IMR-90 (cell line): ENCODE data around the gene TALDO1.

Source experiments
- BHLHE40 ChIP-seq: fragments of 150-350 bp; IDR thresholded peaks from 2 replicates; pipeline ENCODE4 v1.6.1; 2016; ENCODE audit warnings: mild to moderate bottlenecking, low read depth, low read length
- CHD1 ChIP-seq: IDR thresholded peaks from 2 replicates; pipeline ENCODE4 v1.6.1; 2012; ENCODE audit warnings: low read depth, low read length, improper control_type of control experiment
- CTCF ChIP-seq: conservative IDR thresholded peaks from 2 replicates; pipeline ENCODE4 v1.5.1; 2012; ENCODE audit warnings: mild to moderate bottlenecking, low read depth, low read length, improper control_type of control experiment
- ELK1 ChIP-seq: fragments of 150-350 bp; IDR thresholded peaks from 2 replicates; pipeline ENCODE4 v1.6.1; 2016; ENCODE audit warnings: low read depth, mild to moderate bottlenecking, low read length, moderate library complexity, borderline replicate concordance
- FOS ChIP-seq: fragments of 150-350 bp; IDR thresholded peaks from 2 replicates; pipeline ENCODE4 v1.6.1; 2016; ENCODE audit warnings: low read depth, low read length
- NFE2L2 ChIP-seq: fragments of 150-350 bp; IDR thresholded peaks from 2 replicates; pipeline ENCODE4 v1.6.1; 2016; ENCODE audit warnings: low read depth, mild to moderate bottlenecking, low read length
- POLR2A ChIP-seq: IDR thresholded peaks from 2 replicates; pipeline ENCODE4 v1.6.1; 2012; ENCODE audit warnings: mild to moderate bottlenecking, low read depth, low read length
- RAD21 ChIP-seq: IDR thresholded peaks from 2 replicates; pipeline ENCODE4 v1.6.1; 2012; ENCODE audit warnings: low read length, improper control_type of control experiment
- RFX5 ChIP-seq: IDR thresholded peaks from 2 replicates; pipeline ENCODE4 v1.8.0; 2012; ENCODE audit warnings: low read depth, mild to moderate bottlenecking, low read length, moderate library complexity
- SMC3 ChIP-seq: fragments of 150-350 bp; IDR thresholded peaks from 2 replicates; pipeline ENCODE4 v1.6.1; 2016; ENCODE audit warnings: low read depth, mild to moderate bottlenecking, antibody characterized with exemption, low read length, moderate library complexity
- TF ChIP-seq, protein P1 (sequence below): fragments of 150-350 bp; IDR thresholded peaks from 2 replicates; pipeline ENCODE4 v1.6.1; 2017; ENCODE audit warnings: mild to moderate bottlenecking, antibody characterized with exemption, low read length, low read depth

DNA sequence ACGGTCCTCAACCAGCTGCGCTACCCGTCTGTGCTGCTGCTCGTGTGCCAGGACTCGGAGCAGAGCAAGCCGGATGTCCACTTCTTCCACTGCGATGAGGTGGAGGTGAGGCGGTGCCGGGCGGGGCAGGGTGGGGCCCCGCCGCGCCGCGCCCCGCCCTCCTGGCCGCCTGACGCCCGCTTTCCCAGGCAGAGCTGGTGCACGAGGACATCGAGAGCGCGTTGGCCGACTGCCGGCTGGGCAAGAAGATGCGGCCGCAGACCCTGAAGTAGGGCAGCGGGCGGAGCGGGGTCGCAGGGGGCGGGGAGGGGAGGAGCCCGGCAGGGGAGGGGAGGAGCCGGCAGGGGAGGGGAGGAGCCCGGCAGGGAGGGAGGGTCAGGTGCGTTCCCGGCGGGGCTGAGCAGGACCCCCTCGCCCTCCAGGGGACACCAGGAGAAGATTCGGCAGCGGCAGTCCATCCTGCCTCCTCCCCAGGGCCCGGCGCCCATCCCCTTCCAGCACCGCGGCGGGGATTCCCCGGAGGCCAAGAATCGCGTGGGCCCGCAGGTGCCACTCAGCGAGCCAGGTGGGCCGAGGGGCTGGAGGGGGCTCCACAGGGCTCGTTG, 26.5 kb upstream of the TALDO1 start:
- TF ChIP-seq, protein P1, sequence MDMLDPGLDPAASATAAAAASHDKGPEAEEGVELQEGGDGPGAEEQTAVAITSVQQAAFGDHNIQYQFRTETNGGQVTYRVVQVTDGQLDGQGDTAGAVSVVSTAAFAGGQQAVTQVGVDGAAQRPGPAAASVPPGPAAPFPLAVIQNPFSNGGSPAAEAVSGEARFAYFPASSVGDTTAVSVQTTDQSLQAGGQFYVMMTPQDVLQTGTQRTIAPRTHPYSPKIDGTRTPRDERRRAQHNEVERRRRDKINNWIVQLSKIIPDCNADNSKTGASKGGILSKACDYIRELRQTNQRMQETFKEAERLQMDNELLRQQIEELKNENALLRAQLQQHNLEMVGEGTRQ: no peak
- no peak for TF ChIP-seq RAD21
- no peak for TF ChIP-seq CTCF
- no peak for TF ChIP-seq POLR2A
- TF ChIP-seq NFE2L2: no peak
- no peak for TF ChIP-seq RFX5
- TF ChIP-seq SMC3: no peak
- no peak for TF ChIP-seq ELK1
- TF ChIP-seq CHD1: no peak
- no peak for TF ChIP-seq BHLHE40
- TF ChIP-seq FOS: no peak
